Heart left ventricle (tissue), 13 donors: ENCODE data around the gene DDIT4.
A peak's percentile ranks its signal among the peaks of the same experiment; 100 is the strongest.

ENCODE experiments used
- CTCF ChIP-seq, 12 donors: fragments of 200-600 bp; sonication (generic) in 4 of 12; IDR thresholded peaks; one replicate each; pipeline versions ENCODE4 v1.5.0 to v1.8.0; 2018 to 2022; ENCODE audit warnings: antibody characterized with exemption in 12 of 12, mild to moderate bottlenecking in 5 of 12
- POLR2A ChIP-seq, 2 donors: fragments of 450-650 bp; IDR thresholded peaks; one replicate each; pipeline ENCODE4 v1.6.1; 2017; ENCODE audit warnings: antibody characterized with exemption in 2 of 2, mild to moderate bottlenecking in 2 of 2, moderate library complexity in 2 of 2
- donor health status: ischemic (EF 13 %, LVEDD 7.1; RV severe dilation, severe dysfunction).
- donor health status: DM: no; HTN: yes; CAD: no.
- donor health status: DM: no; HTN: no; CAD: no.
- donor health status: ischemic (EF 25% LVEDD 6.9; RV normal size, moderate dysfunction).
- donor health status: ischemic (EF 25% LVEDD 5.7; RV mildly dilated, moderate dysfunction).
- donor health status: ischemic (EF 35%, LVEDD 5.7; RV mildly dilated, moderate dysfunction).
- donor health status: nonischemic (EF 11% LVEDD 7.7; RV severe dilation, severe dysfunction).
- donor health status: DM: yes; HTN: yes; CAD: no.
- donor health status: PGD.
- donor health status: ischemic (EF 29% LVEDD 5.4; RV normal size, mild dysfunction).
- donor health status: nonischemic (EF 23%, LVEDD 6.1; RV moderate dilation, normal function).

GRCh38 chr10:72320676-72321247 is 47.0 kb downstream of the DDIT4 start:
- TF ChIP-seq CTCF (IDR thresholded peaks at IDR 0.05) (no peak), POLR2A (IDR thresholded peaks at IDR 0.05) (peak in 1 of 2 donors; percentile 33)
